GM23338 (cell line): ENCODE results near the gene SARS1. TPM values are rescaled to one million over a fixed set of nuclear protein-coding genes. Genes with fewer than 3 reads are reported as not detected.

ENCODE experiments used
- ATAC-seq: fragments of 200-7000 bp; cut with Tn5 transposase; 3 replicates; pipeline ENCODE4 v1.9.1; 2020
- DNase-seq: peaks from one replicate; pipeline ENCODE4 v3.0.0-alpha.2; 2015; ENCODE audit warnings: low spot score
- H2AFZ ChIP-seq: fragments of 200-600 bp; sonication (generic); 2 replicates; pipeline ENCODE4 v1.8.0; 2016; ENCODE audit warnings: antibody characterized with exemption, mild to moderate bottlenecking, moderate library complexity
- H3F3A ChIP-seq: fragments of 200-600 bp; sonication (generic); replicated peaks from 2 replicates; pipeline ENCODE4 v1.8.0; 2017; ENCODE audit warnings: antibody characterized with exemption, mixed run types, low read depth
- H3K27ac ChIP-seq: fragments of 200-600 bp; sonication (generic); 2 replicates; pipeline ENCODE4 v1.6.1; 2016; ENCODE audit warnings: low read depth
- H3K27me3 ChIP-seq: fragments of 200-600 bp; sonication (generic); 2 replicates; pipeline ENCODE4 v1.8.0; 2016; ENCODE audit warnings: mild to moderate bottlenecking, mixed run types, moderate library complexity; ENCODE audit not compliant: insufficient read depth
- H3K36me3 ChIP-seq: fragments of 200-600 bp; sonication (generic); 2 replicates; pipeline ENCODE4 v1.8.0; 2016; ENCODE audit warnings: mild to moderate bottlenecking; ENCODE audit not compliant: insufficient read depth
- H3K4me1 ChIP-seq: fragments of 200-600 bp; sonication (generic); 2 replicates; pipeline ENCODE4 v1.8.0; 2016; ENCODE audit warnings: mild to moderate bottlenecking, moderate library complexity; ENCODE audit not compliant: insufficient read depth
- H3K4me2 ChIP-seq: fragments of 200-600 bp; sonication (generic); 2 replicates; pipeline ENCODE4 v1.7.1; 2017; ENCODE audit warnings: mixed run types
- H3K4me3 ChIP-seq: fragments of 200-600 bp; sonication (generic); 2 replicates; pipeline ENCODE4 v1.6.1; 2016; ENCODE audit warnings: mixed run types
- H3K79me2 ChIP-seq: fragments of 200-600 bp; sonication (generic); replicated peaks from 2 replicates; pipeline ENCODE4 v1.8.0; 2017; ENCODE audit warnings: mild to moderate bottlenecking; ENCODE audit not compliant: insufficient read depth
- H3K9me2 ChIP-seq: fragments of 200-600 bp; sonication (generic); 2 replicates; pipeline ENCODE4 v1.8.0; 2017; ENCODE audit not compliant: insufficient read depth
- H4K20me1 ChIP-seq: fragments of 200-600 bp; sonication (generic); replicated peaks from 2 replicates; pipeline ENCODE4 v1.8.0; 2017; ENCODE audit warnings: mild to moderate bottlenecking; ENCODE audit not compliant: insufficient read depth
- H3K27ac Mint-ChIP-seq: 2 replicates; pipeline ENCODE4 v1.8.0; 2020; ENCODE audit warnings: inconsistent platforms, mild to moderate bottlenecking, moderate library complexity, mixed read lengths
- H3K27me3 Mint-ChIP-seq: 3 replicates; pipeline ENCODE4 v1.8.0; 2022; ENCODE audit warnings: low read depth, mild to moderate bottlenecking, moderate library complexity, mixed read lengths, inconsistent platforms; ENCODE audit not compliant: insufficient read depth, poor library complexity
- H3K36me3 Mint-ChIP-seq: 3 replicates; pipeline ENCODE4 v1.8.0; 2021; ENCODE audit warnings: low read depth, mild to moderate bottlenecking, inconsistent platforms, moderate library complexity, mixed read lengths
- H3K4me1 Mint-ChIP-seq: 3 replicates; pipeline ENCODE4 v1.8.0; 2020; ENCODE audit warnings: mild to moderate bottlenecking, inconsistent platforms, mixed read lengths
- H3K4me3 Mint-ChIP-seq: 3 replicates; pipeline ENCODE4 v1.8.0; 2021; ENCODE audit warnings: moderate library complexity, mild to moderate bottlenecking, inconsistent platforms, mixed read lengths
- H3K9me3 Mint-ChIP-seq: 3 replicates; pipeline ENCODE4 v1.8.0; 2020; ENCODE audit warnings: moderate library complexity, mild to moderate bottlenecking, inconsistent platforms, mixed read lengths
- EZH2 ChIP-seq: fragments of 200-600 bp; sonication (generic); IDR thresholded peaks from one replicate; pipeline ENCODE4 v1.8.0; 2017; ENCODE audit warnings: antibody characterized with exemption, mild to moderate bottlenecking, low read depth; ENCODE audit not compliant: unreplicated experiment
- POLR2AphosphoS5 ChIP-seq: IDR thresholded peaks from 2 replicates; pipeline ENCODE4 v1.6.1; 2016; ENCODE audit warnings: antibody characterized with exemption, low read depth
- STAT1 ChIP-seq: IDR thresholded peaks from one replicate; pipeline ENCODE4 v1.6.1; 2016; ENCODE audit warnings: antibody characterized with exemption; ENCODE audit not compliant: unreplicated experiment
- ZNF114 ChIP-seq: fragments of 250-450 bp; sonication (Bioruptor Pico); IDR thresholded peaks from 2 replicates; pipeline ENCODE4 v1.5.0; 2020; ENCODE audit warnings: mild to moderate bottlenecking, moderate library complexity
- polyA plus RNA-seq: library from polyadenylated mRNA; unstranded; fragments of >200 nt; fragmentation: Nextera tagmentation; extraction: Ambion mirVana; gene quantifications from 2 replicates; pipeline ENCODE4 v1.2.1, GENCODE V29; 2016
- total RNA-seq: library from RNA; depleted of rRNA; stranded (reverse); fragments of >200 nt; shearing (Covaris generic); gene quantifications from 2 replicates; pipeline ENCODE4 v1.2.3, GENCODE V29; 2014
- TF ChIP-seq, protein P1 (sequence below): fragments of 250-450 bp; sonication (Bioruptor Pico); IDR thresholded peaks from 2 replicates; pipeline ENCODE4 v1.5.0; 2020; ENCODE audit warnings: mild to moderate bottlenecking, moderate library complexity
- TF ChIP-seq, protein P2 (sequence below): IDR thresholded peaks from one replicate; pipeline ENCODE4 v1.6.1; 2018; ENCODE audit warnings: antibody characterized with exemption; ENCODE audit not compliant: unreplicated experiment

SARS1 gene
- total and polyA plus RNA-seq, 2 experiments from 2014 or later = 141 to 166 TPM

DNA sequence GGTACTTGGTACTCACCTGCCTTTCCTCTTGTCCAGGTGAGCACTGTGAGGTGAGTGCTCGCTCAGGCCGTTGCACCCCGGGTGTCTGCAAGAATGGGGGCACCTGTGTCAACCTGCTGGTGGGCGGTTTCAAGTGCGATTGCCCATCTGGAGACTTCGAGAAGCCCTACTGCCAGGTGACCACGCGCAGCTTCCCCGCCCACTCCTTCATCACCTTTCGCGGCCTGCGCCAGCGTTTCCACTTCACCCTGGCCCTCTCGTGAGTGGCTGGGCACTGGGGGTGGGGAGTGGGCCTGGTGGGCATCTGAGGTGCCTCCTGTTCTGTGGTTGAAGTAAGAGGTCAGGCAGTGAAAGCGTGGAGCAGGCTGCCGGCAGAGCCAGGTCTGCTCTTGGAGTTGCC lies 47.3 kb downstream of the SARS1 start:
- 0 out of 2 replicates have a peak, but pooled peaks cover 5% of the 10 kb centered on the region for H3F3A ChIP-seq
- no peak overlapping the region for H2AFZ ChIP-seq
- no peak overlapping the region for H3K27ac Mint-ChIP-seq
- no peaks in the 10 kb centered on the region; the same call in 1 of the 3 replicates for H3K9me3 Mint-ChIP-seq
- H3K27me3 ChIP-seq = no peaks in the 10 kb centered on the region
- no peaks in the 10 kb centered on the region; the same call in 1 of the 2 replicates for H3K4me1 ChIP-seq
- no peak overlapping the region for H3K4me3 Mint-ChIP-seq
- H3K4me3 ChIP-seq = no peak overlapping the region
- no peaks in the 10 kb centered on the region for H3K9me2 ChIP-seq
- ATAC-seq (no peak), DNase-seq (no peak)
- H3K36me3 Mint-ChIP-seq = peaks cover 3% of the 10 kb centered on the region; the same call in 2 of the 3 replicates
- no peak overlapping the region for H3K4me2 ChIP-seq
- TF ChIP-seq, protein P1, sequence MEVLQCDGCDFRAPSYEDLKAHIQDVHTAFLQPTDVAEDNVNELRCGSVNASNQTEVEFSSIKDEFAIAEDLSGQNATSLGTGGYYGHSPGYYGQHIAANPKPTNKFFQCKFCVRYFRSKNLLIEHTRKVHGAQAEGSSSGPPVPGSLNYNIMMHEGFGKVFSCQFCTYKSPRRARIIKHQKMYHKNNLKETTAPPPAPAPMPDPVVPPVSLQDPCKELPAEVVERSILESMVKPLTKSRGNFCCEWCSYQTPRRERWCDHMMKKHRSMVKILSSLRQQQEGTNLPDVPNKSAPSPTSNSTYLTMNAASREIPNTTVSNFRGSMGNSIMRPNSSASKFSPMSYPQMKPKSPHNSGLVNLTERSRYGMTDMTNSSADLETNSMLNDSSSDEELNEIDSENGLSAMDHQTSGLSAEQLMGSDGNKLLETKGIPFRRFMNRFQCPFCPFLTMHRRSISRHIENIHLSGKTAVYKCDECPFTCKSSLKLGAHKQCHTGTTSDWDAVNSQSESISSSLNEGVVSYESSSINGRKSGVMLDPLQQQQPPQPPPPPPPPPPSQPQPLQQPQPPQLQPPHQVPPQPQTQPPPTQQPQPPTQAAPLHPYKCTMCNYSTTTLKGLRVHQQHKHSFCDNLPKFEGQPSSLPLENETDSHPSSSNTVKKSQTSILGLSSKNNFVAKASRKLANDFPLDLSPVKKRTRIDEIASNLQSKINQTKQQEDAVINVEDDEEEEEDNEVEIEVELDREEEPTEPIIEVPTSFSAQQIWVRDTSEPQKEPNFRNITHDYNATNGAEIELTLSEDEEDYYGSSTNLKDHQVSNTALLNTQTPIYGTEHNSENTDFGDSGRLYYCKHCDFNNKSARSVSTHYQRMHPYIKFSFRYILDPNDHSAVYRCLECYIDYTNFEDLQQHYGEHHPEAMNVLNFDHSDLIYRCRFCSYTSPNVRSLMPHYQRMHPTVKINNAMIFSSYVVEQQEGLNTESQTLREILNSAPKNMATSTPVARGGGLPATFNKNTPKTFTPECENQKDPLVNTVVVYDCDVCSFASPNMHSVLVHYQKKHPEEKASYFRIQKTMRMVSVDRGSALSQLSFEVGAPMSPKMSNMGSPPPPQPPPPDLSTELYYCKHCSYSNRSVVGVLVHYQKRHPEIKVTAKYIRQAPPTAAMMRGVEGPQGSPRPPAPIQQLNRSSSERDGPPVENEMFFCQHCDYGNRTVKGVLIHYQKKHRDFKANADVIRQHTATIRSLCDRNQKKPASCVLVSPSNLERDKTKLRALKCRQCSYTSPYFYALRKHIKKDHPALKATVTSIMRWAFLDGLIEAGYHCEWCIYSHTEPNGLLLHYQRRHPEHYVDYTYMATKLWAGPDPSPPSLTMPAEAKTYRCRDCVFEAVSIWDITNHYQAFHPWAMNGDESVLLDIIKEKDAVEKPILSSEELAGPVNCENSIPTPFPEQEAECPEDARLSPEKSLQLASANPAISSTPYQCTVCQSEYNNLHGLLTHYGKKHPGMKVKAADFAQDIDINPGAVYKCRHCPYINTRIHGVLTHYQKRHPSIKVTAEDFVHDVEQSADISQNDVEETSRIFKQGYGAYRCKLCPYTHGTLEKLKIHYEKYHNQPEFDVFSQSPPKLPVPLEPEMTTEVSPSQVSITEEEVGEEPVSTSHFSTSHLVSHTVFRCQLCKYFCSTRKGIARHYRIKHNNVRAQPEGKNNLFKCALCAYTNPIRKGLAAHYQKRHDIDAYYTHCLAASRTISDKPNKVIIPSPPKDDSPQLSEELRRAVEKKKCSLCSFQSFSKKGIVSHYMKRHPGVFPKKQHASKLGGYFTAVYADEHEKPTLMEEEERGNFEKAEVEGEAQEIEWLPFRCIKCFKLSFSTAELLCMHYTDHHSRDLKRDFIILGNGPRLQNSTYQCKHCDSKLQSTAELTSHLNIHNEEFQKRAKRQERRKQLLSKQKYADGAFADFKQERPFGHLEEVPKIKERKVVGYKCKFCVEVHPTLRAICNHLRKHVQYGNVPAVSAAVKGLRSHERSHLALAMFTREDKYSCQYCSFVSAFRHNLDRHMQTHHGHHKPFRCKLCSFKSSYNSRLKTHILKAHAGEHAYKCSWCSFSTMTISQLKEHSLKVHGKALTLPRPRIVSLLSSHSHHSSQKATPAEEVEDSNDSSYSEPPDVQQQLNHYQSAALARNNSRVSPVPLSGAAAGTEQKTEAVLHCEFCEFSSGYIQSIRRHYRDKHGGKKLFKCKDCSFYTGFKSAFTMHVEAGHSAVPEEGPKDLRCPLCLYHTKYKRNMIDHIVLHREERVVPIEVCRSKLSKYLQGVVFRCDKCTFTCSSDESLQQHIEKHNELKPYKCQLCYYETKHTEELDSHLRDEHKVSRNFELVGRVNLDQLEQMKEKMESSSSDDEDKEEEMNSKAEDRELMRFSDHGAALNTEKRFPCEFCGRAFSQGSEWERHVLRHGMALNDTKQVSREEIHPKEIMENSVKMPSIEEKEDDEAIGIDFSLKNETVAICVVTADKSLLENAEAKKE (CRISPR knock-in tag) = no peak
- TF ChIP-seq EZH2 (no peak), ZNF114 (CRISPR knock-in tag) (no peak), STAT1 (no peak), POLR2AphosphoS5 (no peak)
- TF ChIP-seq, protein P2, sequence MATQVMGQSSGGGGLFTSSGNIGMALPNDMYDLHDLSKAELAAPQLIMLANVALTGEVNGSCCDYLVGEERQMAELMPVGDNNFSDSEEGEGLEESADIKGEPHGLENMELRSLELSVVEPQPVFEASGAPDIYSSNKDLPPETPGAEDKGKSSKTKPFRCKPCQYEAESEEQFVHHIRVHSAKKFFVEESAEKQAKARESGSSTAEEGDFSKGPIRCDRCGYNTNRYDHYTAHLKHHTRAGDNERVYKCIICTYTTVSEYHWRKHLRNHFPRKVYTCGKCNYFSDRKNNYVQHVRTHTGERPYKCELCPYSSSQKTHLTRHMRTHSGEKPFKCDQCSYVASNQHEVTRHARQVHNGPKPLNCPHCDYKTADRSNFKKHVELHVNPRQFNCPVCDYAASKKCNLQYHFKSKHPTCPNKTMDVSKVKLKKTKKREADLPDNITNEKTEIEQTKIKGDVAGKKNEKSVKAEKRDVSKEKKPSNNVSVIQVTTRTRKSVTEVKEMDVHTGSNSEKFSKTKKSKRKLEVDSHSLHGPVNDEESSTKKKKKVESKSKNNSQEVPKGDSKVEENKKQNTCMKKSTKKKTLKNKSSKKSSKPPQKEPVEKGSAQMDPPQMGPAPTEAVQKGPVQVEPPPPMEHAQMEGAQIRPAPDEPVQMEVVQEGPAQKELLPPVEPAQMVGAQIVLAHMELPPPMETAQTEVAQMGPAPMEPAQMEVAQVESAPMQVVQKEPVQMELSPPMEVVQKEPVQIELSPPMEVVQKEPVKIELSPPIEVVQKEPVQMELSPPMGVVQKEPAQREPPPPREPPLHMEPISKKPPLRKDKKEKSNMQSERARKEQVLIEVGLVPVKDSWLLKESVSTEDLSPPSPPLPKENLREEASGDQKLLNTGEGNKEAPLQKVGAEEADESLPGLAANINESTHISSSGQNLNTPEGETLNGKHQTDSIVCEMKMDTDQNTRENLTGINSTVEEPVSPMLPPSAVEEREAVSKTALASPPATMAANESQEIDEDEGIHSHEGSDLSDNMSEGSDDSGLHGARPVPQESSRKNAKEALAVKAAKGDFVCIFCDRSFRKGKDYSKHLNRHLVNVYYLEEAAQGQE = no peak
- H3K27ac ChIP-seq = no peak overlapping the region
- peaks cover 10% of the 10 kb centered on the region for H3K27me3 Mint-ChIP-seq
- 0 out of 2 replicates have a peak, but pooled peaks cover 6% of the 10 kb centered on the region for H3K79me2 ChIP-seq
- H3K4me1 Mint-ChIP-seq = peaks cover 22% of the 10 kb centered on the region
- H4K20me1 ChIP-seq = no peaks in the 10 kb centered on the region; the same call in 1 of the 2 replicates
- H3K36me3 ChIP-seq = no peaks in the 10 kb centered on the region; the same call in 1 of the 2 replicates
